HuH-7.5 (cell line): ENCODE results near the gene RPA4.
"Not testable (repeated sequence)": the region's sequence is repeated elsewhere in the genome, so short reads cannot be mapped to it uniquely, and the experiment has no call there.

Source experiments
- DNase-seq: peaks from one replicate; pipeline ENCODE4 v3.0.0; 2011; ENCODE audit warnings: low spot score

The RPA4 gene

GRCh38 chrX:96883608-96884007, at the start of gene RPA4:
Gene RPA4 (plus strand): TSS chrX:96883908. CDS start chrX:96884311, 403 bp downstream.
- DNase-seq: no peak

- DNase-seq: no peak
These were observed 49.6 kb upstream of the RPA4 start for GRCh38 chrX:96834137-96834536.

GRCh38 chrX:96835660-96836289, 47.9 kb upstream of the RPA4 start:
- DNase-seq: no peak

- no peak for DNase-seq
These were observed 45.9 kb upstream of the RPA4 start for GRCh38 chrX:96837808-96838207.

GRCh38 chrX:96838537-96838936, 45.2 kb upstream of the RPA4 start:
- DNase-seq: no peak

GRCh38 chrX:96841325-96841724, 42.4 kb upstream of the RPA4 start:
- DNase-seq: no peak

- not testable (repeated sequence) for DNase-seq
These were observed 41.8 kb upstream of the RPA4 start for GRCh38 chrX:96841866-96842265.

GRCh38 chrX:96843566-96843965, 40.1 kb upstream of the RPA4 start:
- no peak for DNase-seq

GRCh38 chrX:96846841-96847240, 36.9 kb upstream of the RPA4 start:
- no peak for DNase-seq

GRCh38 chrX:96859422-96859821, 24.3 kb upstream of the RPA4 start:
- not testable (repeated sequence) for DNase-seq

GRCh38 chrX:96861218-96861617, 22.5 kb upstream of the RPA4 start:
- no peak for DNase-seq

- no peak for DNase-seq
These were observed 22.0 kb upstream of the RPA4 start for GRCh38 chrX:96861661-96862060.

GRCh38 chrX:96884027-96884426, 319 bp downstream of the RPA4 start:
- DNase-seq: no peak

GRCh38 chrX:96889726-96890125, 6.0 kb downstream of the RPA4 start:
- no peak for DNase-seq

GRCh38 chrX:96906741-96907140, 23.0 kb downstream of the RPA4 start:
- DNase-seq: no peak

- no peak for DNase-seq
These were observed 24.0 kb downstream of the RPA4 start for GRCh38 chrX:96907516-96908272.

- no peak for DNase-seq
These were observed 25.6 kb downstream of the RPA4 start for GRCh38 chrX:96909291-96909690.

- DNase-seq: no peak
These were observed 35.2 kb downstream of the RPA4 start for GRCh38 chrX:96918864-96919263.

- DNase-seq: no peak
These were observed 36.0 kb downstream of the RPA4 start for GRCh38 chrX:96919672-96920071.

GRCh38 chrX:96924581-96924980, 40.9 kb downstream of the RPA4 start:
- no peak for DNase-seq

- no peak for DNase-seq
These were observed 45.3 kb downstream of the RPA4 start for GRCh38 chrX:96929036-96929435.
